HG02981 (cell line): Measurements from ENCODE around the gene SYCP2L.
A peak's percentile ranks its signal among the peaks of the same experiment; 100 is the strongest.

ENCODE experiments used
- ATAC-seq: cut with Tn5 transposase; IDR thresholded peaks from one replicate; pipeline ENCODE4 v1.9.1; 2021; ENCODE audit warnings: mild to moderate bottlenecking, moderate library complexity; ENCODE audit not compliant: unreplicated experiment

SYCP2L gene

DNA sequence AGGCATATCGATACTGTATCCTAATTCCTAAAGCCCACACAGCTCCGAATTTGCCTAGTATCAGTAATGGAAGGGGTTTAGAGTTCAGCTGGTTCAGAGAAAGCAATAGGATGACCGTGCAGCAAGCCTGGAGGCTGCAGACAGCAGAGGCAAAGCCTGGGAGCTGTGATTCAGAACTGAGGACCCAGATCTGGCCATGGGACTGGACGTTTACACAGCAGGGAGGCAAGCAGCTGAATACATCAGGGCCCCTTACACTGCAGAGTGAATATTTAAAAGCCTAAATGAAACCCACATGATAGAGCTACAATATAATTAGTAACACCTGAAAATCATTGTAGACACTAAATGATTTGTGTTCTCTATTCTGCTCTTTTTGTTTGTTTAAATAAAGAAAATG is 119.2 kb downstream of the SYCP2L start:
- no peak for ATAC-seq

DNA sequence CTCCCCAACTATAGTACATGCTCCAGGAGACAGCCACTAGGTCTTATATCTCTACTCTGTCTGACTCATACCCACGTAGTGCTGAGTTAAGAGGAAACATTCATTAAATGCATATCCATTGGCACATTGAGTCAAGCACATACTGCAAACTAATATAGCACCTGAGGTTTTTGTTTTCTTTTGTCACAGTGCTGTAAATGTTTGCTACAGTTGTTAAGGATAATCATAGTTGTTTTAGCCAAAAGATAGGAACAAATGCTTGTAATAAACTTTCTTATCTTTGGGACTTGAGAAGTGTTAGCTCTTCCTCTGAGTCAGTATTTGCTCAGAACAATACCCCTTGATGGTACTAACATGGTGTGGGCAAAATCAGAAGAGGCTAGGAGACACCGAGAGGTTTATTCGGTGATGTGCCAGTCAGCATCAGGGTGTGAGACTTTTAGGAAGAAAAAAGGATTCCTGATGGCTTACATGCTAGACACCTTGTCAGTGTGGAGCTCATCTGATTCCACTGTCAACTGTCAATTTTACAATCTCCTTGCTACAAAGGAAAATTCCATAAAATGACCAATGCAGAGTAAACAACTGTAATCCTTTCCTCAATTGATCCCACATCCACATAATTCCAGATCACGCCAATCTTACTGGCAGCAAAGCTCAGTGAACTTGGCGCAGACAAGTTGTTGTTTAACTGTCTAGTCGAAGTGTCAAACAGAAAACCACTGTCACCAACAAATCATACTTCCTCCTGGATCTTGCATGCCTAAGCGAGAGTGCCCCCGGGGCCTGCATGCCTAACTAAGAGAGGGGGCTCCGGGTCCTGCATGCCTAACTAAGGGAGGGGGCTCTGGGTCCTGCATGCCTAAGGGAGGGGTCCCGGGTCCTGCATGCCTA is 121.1 kb downstream of the SYCP2L start:
- no peak for ATAC-seq

DNA sequence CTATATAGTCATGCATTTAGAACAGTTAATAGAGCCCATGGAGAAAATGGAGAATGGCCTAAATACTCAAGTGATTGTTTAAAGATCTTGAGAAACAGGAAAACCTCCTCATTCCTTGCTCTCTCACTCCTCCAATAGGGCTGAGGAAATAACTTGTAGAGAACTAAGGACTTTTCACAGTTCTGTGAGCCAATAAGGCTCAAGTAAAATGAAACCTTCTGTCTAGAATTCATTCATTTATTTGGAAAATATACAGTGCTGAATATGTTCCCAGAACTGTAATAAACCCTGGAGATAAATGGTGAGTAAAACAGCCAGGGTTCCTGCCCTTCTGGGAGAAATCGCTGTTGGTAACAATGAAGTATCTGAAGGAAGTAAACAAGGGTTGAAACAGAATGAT is 122.0 kb downstream of the SYCP2L start:
- no peak for ATAC-seq

DNA sequence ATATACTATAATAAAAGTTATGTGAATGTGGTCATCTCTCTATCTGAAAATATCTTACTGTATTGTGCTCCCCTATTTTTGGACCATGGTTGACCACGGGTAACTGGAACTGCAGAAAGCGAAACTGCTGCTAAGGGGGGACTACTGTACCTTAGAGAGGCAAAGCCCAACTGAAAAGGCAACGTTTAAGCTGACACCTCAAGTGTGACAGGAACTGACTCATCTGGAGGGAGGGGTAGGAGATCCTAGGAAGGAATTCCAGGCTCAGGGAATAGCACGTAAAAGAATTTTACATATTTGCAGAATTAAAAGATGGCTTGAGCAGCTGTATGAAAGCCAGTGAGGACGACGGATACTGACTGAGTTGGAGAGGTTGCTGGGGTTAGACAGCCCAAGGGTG is 122.5 kb downstream of the SYCP2L start:
- peak; percentile 65 for ATAC-seq

DNA sequence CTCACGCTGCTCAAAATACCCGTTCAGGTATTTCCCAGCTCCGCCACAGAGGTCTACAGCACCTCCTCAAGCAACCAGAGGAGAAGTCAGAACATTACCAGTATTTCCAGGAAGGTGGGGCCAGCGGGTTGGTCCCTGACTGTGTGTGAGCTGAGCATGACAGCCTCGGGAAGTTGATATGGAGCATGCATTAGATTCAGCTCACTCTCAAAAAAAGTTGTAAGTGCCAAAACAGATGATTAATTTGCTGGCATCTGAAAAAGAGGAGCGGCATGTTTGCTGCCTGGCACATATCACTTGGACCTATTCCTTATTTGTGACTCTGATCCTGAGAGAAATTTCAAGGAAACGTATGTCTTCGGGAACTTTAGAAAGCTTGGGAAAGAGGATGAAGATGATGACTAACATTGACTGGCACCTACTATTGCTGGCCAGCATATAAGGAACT is 125.0 kb downstream of the SYCP2L start:
- ATAC-seq, result no peak

DNA sequence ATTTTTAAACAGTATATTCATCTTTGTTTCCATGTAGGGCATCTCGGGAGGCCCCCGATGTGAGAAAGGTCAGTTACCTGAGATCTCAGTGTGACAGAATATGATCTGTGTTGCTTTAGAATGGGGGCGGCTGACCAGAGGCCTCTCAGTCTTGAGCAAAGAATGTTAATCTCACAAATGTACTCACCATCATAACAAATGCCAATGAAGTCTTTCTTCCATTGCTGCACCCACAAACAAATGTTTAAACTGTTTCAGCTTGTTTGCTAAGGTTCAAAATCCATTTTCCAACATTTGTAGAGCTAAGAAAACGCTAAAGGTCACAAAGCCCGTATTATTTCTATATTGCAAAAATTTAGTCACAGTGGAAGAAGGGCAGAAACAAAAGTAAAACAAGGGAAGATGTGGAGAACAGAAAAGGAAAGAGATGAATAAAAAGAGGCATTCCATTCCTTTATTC is 125.5 kb downstream of the SYCP2L start:
- no peak for ATAC-seq

DNA sequence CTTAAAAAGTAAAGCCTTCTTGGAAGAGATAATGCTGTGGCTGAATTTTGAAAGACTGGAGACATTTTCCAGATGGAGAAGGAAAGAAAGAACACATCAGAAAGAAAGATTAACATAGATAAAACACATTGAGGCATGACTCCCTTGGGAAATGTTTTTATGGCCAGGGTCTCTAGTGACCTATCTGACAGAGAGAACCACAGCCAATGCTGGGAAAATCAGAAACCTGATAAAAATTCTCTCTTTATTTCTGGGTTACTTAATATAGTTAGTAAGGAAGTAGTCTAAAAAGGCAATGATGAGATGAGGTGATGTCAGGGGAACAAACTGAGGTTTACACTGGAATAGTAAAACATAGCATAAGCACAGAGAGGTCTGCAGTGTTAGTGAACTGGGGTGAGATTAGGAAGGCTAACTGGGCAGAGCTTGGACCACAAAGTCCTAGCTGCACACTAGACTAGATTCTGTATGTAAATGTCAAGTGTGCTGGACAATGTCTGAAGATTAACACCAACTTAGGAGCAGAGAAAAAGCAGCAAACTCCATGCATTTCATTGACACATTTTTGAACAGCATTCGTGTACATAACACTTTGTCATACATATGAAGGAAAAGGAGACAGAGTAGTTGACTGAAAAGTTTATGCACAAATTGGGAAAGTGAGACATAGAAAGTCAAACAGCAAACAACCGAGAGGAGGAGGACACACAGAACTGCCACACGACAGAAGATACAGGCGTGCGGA is 126.3 kb downstream of the SYCP2L start:
- ATAC-seq, result no peak

DNA sequence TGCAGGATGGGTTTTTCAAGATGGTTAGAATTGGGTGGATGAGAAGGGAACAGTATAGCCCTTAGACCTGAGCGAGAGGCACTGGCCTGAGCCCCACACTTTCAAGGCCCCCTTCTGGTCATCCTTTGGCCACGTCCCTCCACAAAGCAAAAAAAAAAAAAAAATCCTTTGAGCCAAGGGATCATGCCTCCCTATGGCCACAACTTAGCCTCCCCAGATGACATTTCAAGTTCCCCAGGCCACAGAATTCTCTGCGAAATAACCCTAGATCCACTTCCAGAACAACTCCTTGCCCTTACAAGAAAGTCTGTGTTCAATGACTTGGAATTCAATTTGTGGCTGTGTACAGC is 126.8 kb downstream of the SYCP2L start:
- ATAC-seq, result no peak

DNA sequence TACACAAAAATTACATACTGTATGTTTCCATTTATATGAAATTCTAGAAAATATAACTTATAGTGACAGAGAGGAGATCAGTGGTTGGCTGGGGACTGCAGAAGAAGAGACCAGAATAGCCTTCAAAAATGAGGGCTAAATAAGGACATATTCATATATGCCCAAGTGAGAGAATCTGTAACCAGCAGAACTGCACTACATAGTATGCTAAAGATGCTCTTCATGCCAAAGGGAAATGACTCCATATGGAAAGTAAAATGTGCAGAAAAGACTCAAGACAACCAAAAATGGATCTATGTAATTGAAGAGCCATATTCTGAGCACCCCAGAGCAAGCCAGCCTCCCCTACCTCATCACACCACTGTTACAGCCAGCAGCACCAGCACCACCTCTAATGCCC is 128.2 kb downstream of the SYCP2L start:
- ATAC-seq, result no peak

DNA sequence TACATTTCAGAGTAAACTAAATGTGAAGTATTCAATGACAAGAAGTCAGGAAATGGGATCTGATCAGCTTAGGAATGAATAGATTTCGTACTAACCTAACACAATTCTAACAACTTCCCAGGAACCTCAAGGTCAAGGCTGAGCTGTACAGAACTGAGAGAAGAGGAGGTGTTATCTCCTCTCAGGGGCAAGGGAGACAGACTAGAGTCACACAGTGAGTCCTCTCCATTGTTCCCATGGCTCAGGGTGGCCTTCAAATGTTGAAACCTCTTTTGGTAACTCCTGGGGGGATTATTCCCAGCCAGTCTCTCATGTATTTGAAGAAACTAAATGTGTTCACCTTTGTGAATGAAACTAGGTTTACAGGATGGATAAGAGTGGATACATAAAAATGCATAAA is 129.6 kb downstream of the SYCP2L start:
- no peak for ATAC-seq

DNA sequence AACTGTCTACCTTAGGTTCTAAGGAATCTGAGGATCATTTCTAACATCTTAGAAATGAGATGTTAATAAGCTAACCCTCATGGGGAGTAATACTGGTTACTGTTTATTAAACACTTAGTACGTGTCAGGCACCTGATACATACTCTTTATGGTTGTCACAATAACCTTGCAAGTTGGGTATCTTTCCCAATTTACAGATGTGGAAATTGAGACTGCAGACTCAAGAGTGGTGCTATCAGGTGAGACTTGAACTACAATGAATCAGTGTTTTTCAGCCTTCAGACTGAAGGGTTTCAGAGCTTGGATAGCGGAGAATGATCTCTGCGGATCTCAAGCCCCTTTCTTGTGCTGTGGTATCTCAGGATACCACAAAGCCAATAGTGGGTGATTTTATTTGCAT is 130.2 kb downstream of the SYCP2L start:
- ATAC-seq, result no peak

DNA sequence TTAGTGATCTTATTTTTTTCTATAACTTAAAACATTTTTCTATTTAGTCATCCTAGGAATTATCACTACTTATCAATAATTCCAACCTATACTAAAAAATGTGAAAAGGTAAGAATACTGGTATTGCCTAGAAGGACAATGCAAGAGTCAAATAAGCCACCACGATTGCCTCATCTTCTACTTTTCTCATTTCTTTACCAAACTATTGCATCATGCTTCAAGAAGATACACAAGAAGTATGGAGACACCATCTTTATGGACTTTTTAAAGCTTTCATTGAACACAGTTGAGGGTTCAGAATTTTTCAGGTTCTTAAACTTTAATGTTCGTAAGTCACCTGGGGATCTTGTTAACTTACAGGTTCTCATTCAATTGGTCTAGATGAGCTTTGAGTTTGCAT is 131.4 kb downstream of the SYCP2L start:
- ATAC-seq, result no peak

DNA sequence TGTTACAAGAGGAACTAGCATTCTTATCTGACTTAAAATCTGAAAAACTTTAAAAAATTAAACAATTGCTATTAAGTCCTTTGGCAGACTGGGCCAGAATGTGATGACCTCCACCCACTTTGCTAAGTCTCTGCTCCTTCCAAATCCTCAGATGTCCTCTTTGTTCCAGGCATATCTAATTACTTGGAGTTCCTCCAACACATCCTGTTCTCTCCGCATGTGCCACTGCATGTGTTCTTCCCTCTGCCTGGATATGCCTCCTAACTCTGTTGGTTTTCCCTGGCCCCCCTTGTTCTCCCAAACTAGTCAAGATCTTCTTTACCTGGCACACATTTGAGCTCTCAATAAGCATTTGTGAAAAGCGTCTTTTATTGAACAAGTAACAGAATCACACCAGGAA is 134.2 kb downstream of the SYCP2L start:
- ATAC-seq, result no peak

DNA sequence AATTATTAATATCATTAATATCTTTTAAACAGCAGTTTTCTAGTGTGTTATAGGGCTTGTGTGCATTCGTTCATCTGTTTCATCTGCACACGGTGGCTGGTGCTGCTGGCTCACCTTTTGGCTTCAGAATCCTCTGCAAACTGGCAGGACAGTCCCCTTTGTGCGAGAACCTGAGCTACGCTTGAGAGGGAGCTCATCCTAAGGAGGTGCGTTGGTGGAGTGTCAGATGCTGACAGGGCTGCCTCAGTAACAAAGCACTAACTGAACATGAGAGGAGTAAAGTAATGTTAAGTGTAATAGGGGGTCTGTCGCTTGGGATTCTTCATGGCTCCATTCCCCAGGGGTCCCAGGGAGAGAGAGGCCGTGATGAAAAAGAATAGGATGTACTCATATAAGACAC is 134.9 kb downstream of the SYCP2L start:
- ATAC-seq, result no peak

DNA sequence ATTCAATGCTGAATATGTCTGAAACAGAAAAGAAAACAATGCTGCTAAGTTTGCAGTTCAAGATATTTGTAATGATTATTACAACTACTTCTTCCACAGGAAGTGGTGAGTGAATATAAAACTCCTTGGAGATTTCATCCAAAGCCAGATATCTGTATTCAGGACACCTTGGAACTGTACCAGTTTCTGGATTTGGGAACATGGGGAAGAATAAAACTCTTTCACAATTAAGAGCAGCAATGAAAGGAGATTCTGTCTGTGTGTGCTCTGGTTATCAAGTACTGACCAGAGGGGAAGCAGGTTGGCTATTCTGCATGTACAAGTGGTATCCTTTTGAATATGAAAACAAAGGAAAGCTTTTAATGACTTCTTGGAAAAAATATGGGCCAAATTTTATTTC is 136.2 kb downstream of the SYCP2L start:
- ATAC-seq, result no peak
